HTERT RPE-1 (cell line): ENCODE data around the gene MXI1.

ENCODE experiments used
- in situ Hi-C: fragments of 300-500 bp; cut with MboI; formaldehyde crosslinking; loops from 4 replicates; pipeline ENCODE4 v1.14.3; 2020; ENCODE audit warnings: low sequenced_read_pairs

MXI1 gene

DNA sequence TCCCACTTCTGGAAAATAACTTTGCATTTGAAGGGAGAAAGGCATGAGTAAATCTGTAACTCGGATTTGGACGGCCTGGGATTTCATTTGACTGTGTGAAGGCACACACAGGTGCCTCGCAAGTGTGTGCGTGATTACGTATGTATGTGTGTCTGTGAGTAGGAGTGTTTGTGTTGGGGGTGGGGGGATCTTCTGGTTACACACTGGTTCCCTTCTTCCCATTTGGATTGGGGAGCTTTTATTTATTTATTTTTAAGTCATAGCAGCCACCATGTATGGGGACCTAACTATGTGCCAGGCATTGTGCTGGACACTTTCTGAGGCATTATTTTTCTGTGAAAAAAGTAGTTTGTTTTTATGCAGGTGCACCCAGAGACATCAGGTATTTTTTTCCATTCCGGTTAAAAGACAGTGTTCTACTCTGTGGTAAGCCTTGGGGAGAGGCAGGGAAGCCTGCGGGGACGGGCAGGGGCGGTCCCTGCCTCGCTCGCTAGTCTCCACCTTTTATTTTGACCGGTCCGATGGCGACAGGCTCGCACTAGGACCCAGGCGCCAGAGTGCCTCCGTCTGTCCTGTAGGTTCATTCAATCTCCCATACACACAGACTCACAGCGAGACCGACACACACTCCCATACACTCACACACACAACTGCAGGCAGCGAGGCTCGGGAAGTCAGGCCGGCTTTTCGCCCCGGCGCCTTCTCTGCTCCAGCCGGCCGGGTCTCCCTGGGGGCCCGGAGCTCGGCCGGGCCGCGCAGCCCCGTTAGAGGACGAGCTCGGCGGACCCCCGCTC, at the start of gene MXI1:
MXI1 (plus strand) TSS at position 595 of the 794 bp plus-strand sequence. CDS start 204 bp downstream, outside the sequence.
- in situ Hi-C loops: no loop called here

DNA sequence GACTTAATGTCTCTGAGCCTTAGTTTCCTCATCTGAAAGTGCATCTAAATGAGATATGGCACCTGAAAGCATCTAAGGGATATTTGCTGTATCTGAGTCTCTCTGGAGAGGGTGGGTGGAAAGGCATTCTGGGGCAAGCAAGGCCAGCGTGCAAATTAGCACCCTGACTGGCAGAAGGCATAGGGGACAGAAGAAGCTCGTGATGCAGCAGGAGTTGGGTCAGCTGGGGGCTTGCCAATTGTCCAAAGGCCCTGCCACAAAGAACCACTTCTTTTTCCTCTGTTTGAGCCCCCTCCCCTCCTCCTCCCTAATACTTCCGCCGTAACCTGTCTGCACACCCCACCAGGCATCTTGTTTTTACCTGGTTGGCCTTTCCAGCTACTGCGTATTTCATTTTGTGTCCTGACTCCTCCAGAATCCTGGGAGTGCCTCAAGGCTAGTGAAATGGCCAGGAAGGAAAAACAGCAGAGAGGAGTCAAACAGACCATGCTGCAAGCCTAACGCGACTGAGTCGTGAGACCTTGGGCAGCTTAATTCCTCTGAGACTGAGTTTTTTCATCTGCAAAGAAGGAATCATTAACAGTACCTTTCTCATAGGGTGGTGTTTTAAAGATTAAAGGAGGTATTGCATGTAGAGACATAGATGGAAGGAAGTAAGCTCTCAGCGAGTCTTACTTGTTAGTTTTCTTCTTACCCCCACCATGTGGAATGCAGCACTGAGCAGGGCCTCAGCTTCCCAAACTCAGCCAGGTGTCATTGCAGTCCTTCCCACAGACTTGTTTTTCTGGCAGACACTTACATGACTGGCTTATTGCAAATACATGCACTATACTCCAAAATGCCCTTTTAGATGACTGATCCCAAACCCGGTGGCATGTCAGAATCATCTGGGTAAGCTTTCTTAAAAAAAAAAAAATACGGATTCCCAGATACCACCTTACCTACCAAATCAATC, 49.1 kb upstream of the MXI1 start:
- in situ Hi-C loops: no loop called here

DNA sequence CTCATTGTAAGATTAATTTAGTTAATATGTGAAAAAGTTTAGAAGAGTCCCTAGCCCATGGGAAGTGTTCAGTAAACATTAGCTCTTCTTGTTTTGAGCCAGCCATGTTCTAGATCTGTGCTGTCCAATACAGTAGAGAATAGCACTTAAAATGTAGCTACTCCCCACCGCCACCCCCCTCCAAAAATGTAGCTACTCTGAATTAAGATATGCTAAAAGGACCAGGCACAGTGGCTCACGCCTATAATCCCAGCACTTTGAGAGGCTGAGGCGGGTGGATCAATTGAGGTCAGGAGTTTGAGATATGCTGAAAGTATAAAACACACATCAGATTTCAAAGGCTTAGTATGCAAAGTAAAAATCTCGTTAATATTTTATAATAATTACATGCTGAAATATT, 47.3 kb upstream of the MXI1 start:
- in situ Hi-C loops: no loop called here

DNA sequence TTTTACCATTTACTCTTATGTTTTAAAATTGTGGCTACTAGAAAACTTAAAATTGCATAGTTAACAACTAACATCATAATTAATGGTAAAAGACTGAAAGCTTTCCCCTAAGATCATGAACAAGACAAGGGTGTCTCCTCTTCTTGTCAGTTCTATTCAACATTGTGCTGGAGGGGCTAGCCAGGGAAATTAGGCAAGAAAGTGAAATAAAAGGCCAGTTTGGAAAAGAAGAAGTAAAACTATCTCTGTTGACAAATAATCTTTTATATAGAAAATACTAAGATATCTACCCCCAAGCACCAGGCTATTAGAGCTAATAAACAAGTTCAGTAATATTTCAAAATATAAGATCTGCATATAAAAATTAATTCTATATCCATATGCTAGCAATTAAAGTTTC, 46.9 kb upstream of the MXI1 start:
- in situ Hi-C loops: no loop called here

DNA sequence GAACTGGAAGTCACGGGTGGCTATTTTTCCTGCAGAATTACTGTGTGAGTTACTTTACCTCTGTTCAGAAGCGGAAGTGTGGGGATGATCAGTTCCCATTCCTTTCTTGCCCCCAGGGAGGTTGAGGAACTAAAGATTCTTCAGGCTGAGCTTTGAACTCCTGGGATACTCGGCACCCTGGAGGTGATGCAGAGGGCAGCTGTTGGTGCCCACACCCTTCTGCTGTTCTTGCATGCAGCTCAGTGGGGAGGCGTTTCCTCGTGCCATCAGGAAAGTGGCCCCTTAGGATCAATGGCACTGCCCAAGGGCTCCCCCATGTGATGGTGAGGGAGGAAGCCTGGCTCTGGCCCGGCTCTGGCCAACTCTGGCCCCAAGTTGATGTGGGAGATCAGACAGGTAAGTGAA, 44.7 kb upstream of the MXI1 start:
- in situ Hi-C loops: no loop called here

DNA sequence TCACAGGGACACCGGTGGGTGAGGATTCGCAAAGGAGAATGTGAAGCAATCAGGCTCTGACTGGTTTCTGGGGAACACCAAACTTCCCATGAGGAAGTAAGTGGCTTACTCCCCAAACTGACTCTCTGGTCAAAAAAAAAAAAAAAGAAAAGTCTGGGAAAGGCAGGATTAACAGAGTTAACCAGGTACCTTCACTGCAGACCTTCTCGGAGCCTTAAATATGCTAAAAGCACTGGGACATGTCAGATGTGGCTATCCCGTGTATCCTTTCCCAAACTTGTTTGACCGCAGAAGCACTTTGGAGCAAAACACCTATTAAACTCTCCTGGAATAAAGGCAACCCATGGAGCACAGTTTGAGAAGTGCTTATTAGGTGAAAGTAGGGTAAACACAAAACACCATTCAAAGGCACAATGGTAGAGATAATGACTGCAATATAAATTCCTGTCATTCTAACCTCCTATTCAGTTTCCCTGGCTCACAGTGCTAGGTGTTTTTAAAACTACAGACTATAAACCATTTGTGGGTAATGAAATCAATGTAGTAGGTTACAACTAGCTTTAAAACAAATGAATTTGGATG, 44.1 kb upstream of the MXI1 start:
- in situ Hi-C loops: no loop called here

DNA sequence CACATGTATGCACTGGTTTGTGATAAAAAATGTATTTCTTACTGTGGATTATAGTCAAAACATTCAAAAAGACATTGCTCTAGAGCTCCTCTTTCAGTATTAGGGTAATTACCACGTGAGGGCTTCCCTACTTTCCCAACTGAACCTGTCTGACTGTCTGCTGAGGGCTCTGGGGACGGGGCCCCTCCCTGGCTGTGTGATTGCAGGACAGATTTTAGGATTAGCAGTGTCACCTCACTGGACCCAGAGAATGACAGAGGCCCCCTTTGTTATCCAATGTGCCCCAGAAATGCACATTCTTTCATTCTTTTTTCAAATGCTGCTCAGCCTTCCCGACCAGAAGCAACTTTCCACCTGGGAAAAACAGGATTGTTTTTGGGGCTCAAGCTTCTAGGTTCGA, 43.6 kb upstream of the MXI1 start:
- in situ Hi-C loops: no loop called here

DNA sequence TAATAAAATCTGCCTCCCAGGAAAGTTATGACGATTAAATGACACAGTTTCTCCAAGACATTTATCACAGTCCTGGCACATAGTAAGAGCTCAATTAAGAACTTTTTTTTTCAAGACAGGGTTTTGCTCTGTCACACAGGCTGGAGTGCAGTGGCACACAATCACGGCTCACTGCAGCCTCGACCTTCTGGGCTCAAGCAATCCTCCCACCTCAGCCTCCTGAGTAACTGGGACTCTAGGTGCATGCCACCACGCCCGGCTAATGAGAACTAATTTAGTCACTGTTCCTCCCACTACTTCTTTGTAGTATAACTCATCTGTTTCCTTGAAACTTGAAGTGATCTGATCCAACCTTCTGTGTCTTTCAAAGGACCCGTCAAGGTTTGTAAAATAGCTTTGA, 42.2 kb upstream of the MXI1 start:
- in situ Hi-C loops: no loop called here

DNA sequence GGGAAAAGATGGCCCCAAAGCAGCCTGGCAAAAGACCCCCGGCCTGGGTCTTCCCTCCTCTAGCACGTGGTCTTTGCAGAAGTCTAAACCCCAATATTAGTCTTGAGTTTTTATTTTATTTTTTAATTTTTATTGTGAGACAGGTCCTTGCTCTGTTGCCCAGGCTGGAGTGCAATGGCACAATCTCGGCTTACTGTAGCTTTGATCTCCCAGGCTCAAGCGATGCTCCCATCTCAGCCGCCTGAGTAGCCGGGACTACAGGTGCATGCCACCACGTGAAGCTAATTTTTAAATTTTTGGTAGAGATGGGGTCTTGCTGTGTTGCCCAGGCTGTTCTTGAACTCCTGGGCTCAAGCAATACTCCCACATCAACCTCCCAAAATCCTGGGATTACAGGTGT, 40.3 kb upstream of the MXI1 start:
- in situ Hi-C loops: no loop called here

DNA sequence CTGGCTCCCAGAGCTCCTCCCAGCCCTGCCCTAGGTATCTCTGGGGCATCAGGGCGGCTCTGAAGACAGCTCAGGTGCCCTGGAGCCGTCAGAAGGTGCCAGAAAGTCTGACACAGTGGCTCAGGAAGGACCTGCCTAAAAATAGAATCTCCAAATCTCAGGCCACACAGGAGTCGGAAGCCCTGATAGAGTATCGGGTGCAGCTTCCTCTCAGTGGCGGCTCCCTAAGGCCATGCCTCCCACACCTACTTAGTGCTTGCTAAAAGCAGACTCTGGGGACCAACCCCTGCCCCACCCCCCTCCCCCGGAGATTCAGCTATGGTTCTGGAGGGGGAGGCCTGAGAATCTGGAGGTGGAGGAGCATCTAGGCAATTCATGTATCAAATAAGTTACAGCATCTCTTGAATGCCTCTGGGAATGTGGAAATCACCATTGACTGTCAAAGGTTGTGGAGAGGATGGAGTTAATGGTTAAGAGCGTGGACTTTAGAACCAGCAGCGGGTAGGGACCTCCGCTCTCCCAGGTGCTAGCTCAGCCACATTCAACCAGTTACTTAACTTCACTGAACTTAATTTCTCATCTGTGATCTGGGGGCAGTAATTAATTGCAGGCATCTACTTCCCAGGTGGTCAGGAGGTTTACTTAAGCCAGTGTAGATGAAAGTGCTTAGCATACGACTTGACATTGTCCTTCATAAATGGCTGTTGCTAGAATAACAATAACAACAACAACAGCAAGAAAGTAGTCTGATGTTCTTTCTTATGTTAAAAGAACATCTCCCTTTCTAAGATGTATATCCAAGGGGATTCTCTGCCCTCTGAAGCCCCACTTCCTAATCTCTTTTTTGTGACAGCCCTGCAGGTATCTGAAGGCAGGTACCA, 38.6 kb upstream of the MXI1 start:
- in situ Hi-C loops: no loop called here

DNA sequence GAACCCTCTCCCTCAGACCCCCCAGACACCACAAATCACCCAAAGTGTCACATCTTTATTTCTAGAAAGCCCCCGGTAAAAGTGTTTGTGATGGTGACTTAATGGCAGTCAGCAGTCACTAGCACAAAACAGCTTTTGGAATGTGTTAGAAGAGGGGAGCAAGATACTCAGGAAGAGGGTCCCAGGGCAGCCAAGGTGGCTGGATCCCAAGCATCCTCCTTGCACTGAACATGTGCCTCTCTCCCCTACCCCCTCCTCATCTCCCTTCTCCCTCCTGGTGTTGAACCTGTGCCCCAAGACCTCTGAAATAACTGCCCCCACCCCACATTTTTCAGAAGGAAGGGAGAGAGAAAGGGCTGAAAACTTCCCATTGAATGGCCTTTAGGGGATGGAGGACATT, 37.8 kb upstream of the MXI1 start:
- in situ Hi-C loops: no loop called here

DNA sequence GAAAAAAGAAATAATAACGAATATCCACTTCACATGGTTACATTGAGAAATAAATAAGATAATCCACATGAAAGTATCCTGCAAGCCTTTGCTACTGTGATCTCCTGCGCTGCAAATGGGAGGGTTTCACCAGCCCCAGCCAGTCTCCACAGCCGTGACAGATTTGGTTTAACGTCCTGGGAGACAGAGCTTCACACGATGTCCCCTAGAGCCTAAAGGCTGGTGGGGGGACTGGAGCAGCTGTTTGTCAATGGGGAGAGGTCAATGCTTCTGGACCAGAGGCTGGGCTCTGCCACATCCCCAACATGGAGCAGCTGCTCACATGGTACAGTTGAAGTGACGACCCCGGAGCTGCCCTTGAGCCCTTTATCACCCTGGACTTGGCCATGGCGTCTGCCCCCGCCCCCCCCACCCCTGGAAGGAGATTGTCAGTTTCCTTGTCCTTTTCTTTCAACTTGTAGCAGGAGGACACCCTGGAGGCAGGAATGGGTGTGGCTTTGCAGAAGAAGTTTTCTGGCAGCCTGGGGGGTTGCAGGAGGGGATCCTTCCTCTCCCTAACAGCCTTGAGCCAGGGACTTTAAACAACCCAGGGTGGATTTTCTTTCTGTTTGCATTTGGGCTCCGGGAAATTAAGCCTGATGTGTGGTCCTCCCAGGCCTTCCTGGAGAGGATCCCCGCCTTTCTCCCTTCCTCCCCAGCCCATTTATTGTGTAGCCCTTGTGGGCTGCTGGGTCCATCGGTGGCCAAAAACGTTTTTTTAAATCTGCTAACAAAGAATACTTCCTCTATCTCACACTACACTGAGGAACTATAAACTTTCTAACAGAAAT, 37.0 kb upstream of the MXI1 start:
- in situ Hi-C loops: no loop called here

DNA sequence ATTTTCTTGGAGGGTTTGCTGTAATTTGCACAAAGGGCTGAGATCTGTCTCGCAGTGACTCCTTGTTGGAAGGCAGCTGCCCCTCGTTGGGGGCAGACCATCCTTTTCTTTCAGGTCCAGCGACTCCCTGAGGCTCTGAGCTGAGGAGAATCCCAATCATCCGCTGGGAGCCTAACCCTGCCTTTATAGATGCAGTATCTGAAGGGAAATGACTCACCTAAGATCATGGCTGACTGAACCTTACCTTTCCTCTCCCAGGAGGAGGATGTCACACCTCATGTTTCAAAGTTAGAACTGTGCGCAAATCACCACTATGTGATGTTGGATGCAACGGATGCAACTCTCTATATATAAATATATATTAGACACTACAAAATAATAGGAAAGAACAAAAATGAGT, 36.4 kb upstream of the MXI1 start:
- in situ Hi-C loops: no loop called here

DNA sequence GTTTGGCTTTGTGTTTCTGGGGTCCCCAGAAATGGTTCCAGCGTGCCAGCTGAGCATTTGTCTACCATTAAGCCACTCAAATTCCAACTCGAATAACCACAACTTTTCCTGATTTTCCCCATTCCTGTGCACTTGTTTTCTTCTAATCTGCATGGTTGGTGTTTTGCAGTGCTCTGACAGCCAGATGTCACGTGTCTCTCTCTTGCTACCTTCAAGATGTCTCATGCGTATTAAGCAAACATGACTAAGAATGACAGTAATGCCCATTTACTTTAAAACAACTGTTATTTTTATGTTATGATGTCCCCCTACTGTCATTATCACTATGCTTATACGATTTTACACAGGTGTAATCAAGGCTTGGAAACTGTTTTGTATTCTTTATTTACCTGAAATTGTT, 35.2 kb upstream of the MXI1 start:
- in situ Hi-C loops: no loop called here

DNA sequence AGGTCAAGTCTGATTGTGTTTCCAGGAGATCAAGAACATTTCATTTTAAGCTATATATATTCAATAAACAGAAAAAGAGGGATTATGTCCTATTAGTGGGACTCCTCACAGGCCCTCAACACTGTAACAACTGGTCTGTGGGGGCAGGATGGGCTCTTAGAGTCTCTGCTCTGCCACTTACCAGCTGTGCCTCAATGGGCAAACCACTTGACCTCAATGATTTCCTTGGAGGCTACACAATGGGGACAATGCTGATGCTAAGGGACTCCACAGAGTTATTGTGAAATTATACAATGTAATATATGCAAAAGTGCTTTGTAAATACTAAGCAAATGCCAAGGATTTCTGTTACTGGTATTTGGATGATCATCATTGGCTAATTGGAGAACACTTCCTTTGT, 33.2 kb upstream of the MXI1 start:
- in situ Hi-C loops: no loop called here

DNA sequence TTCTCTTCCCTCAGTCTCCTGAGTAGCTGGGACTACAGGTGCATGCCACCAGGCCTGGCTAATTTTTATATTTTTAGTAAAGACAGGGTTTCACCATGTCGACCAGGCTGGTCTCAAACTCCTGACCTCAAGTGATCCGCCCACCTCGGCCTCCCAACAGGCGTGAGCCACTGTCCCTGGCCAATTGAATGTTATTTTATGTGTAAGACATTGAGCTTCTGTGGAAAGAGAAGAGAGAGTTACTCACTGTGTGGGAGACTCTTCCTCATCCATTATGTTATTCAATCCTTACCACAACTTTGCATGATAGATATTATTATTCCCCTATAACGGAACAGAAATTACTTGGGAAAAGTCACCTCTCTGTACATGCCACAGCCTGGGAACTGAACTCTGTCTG, 32.6 kb upstream of the MXI1 start:
- in situ Hi-C loops: no loop called here

DNA sequence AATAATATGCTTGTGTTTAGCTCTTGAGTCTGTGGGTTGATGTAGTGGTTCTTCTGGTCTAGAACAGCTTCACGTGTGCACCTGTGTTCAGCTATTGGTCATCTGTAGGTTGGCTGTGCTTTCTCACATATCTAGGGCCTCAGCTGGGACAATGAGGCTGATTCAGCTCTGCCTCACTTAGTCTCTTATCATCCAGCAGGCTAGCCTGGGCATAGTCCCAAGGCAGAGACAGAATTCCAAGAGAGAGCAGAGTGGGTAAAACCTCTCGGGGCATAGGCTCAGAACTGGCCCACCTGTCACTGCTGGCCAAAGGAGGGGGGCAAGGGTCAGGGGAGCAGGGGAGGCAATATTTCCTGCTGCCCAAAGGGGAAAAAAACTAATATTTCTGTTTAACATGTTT, 32.0 kb upstream of the MXI1 start:
- in situ Hi-C loops: no loop called here

DNA sequence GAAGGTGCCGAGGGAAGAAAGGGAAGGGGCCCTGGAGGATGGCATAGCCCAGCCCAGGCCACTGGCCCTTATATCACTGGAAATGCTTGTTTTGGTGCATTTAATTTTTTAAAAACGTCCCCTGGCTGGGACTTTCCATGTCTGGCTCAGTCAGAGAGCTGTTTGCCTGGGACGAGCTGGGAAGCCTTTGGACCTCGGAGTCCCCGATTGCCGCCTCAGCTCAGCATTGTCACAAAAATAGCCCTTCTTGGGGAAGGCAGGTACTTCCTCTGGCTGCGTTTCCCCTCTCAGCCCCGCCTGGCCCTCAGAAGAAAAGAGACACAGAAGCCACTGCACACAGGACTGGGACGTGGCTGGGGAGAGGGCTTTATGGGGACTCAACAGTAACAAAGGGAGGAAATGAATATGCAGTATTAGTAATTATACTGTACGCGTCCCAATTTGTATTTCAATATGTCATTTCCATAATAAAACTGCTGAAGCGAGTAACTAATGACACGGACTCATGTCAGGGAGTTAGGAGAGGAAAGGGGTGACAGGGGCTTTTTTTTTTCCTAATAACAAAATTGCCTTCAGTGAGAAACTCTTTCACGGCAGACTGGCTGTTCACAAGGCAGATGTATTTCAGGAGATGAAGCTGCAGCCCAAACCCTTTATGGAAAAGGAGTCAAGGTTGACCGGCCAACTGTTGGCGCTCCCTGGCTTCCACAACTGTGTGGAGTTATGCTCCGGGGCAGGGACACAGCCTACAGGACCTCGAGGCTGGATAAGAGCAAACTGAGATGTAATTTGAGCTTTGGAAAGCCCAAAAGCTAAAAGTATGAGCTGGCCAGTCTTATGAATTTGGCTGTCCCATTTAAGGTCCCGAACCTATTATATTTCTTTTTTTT, 31.0 kb upstream of the MXI1 start:
- in situ Hi-C loops: no loop called here

DNA sequence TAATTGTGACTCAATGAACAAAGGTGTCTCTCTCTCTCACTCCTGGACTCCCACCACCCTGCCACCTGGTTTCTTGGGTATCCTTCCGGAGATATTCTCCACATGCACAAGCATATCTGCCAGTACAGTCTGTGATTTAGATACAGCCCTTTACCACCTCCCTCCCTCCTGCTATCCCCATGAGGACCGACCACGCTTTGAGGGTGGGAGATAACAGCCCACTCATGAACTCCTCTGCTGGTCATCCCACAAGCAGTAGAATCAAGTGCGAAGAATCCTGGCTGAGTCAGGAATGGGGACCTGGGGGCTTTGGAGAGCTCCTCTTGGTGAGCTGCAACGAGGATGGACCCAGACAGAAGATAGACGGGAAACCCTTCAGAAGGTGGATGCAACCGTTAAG, 28.2 kb upstream of the MXI1 start:
- in situ Hi-C loops: no loop called here
